ENCODE data around the gene TSPAN18.

DNA sequence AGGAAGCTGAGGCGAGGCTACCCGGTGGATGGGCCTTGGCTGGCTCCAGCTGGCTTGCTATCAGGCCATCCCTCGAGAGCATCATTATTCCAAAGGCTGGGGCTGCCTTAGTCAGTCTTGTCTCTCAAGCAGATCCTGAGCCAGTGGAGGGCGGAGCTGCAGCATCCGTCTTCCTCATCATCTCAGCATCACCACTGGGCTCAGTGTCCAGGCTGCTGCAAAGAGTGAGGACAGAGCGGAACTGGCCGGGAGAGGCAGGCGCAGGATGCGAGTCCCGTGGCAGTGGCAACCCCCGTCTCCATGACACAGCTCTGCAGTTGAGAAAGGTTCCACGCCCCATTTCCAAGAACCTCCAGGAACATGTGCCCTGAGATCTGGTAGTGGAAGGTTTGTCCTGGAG, 219.5 kb downstream of the TSPAN18 start:
- TF ChIP-seq, protein P1, sequence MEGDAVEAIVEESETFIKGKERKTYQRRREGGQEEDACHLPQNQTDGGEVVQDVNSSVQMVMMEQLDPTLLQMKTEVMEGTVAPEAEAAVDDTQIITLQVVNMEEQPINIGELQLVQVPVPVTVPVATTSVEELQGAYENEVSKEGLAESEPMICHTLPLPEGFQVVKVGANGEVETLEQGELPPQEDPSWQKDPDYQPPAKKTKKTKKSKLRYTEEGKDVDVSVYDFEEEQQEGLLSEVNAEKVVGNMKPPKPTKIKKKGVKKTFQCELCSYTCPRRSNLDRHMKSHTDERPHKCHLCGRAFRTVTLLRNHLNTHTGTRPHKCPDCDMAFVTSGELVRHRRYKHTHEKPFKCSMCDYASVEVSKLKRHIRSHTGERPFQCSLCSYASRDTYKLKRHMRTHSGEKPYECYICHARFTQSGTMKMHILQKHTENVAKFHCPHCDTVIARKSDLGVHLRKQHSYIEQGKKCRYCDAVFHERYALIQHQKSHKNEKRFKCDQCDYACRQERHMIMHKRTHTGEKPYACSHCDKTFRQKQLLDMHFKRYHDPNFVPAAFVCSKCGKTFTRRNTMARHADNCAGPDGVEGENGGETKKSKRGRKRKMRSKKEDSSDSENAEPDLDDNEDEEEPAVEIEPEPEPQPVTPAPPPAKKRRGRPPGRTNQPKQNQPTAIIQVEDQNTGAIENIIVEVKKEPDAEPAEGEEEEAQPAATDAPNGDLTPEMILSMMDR (conservative IDR thresholded peaks at IDR 0.05; ENCODE audit: low read depth, low read length) = no peak
- TF ChIP-seq MXI1 (IDR thresholded peaks at IDR 0.05; ENCODE audit: borderline replicate concordance, low read depth, low read length) = no peak
- TF ChIP-seq RAD21 (IDR thresholded peaks at IDR 0.05; ENCODE audit: low read length) = no peak
- TF ChIP-seq BHLHE40 (IDR thresholded peaks at IDR 0.05; ENCODE audit: low read depth, low read length) = no peak
- TF ChIP-seq MAFK (IDR thresholded peaks at IDR 0.05; ENCODE audit: low read depth, low read length) = no peak
- no peak for TF ChIP-seq CEBPB (IDR thresholded peaks at IDR 0.05; ENCODE audit: low read depth, low read length)
- TF ChIP-seq POLR2A (IDR thresholded peaks at IDR 0.05; ENCODE audit: low read depth, low read length) = no peak
- TF ChIP-seq ELK1 (IDR thresholded peaks at IDR 0.05; ENCODE audit: borderline replicate concordance, low read depth, low read length) = no peak
- no peak for TF ChIP-seq USF2 (IDR thresholded peaks at IDR 0.05; ENCODE audit: low read depth, low read length)
- no peak for TF ChIP-seq MAZ (IDR thresholded peaks at IDR 0.05; ENCODE audit: borderline replicate concordance, low read depth, low read length)

All from IMR-90 (cell line).